HTR-8/SVneo (cell line): Measurements from ENCODE around the gene HECA.
"Not testable (repeated sequence)": the region's sequence is repeated elsewhere in the genome, so short reads cannot be mapped to it uniquely, and the experiment has no call there.

Experiments
- DNase-seq: peaks from one replicate; pipeline ENCODE4 v3.0.0; 2011; ENCODE audit warnings: low spot score, mixed read lengths; ENCODE audit not compliant: insufficient read length
- FAIRE-seq: peaks from 2 replicates; lab custom pipeline; 2011; peaks lifted over from hg19 to GRCh38; lab: Jason Lieb, UNC

The HECA gene

DNA sequence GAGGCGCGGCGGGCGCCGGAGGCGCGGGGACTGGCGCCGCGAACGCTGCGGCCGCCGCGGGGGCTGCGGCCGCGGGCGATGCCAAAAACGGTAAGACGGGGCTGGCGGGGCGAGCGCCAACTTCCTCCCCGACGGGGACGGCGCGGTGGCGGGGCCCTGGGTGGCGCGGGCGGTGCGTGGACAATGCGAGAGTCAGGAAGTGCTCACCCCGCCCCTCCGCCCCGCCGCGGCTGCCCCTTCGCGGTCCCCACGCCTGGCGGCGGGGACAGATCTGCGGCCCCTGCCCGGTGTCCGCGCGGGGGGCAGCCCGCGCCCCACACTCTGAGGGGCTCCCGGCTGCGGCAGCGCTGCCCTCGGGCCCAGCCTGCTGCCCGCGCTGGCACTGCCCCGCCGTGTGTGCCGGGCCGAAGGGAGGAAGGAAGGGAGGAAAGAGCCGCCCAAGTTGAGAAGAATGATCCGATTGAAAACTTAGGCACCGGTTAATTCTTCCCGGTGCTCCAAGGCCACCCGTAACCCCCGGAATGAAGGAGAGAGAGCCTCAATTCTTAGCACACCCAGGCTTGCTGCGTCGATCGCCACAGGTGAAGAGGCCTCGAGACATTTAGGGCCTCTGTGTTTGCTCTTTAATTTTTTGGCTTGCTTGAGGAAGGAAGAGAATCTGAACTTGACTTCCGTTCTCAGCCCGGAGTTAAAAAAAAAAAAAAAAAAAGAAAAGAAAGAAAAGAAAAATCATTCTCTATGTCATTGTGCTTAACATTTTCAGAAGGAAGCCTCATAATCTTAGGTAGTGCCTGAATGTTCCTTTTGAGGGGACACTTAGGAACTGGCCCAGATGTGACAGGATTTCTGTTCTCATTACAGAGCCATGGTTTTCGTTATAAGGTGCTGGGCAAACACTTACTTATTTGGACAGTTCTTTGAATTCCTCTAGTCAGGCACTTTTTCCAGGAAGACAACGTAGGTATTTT, 982 bp downstream of the HECA start:
- FAIRE-seq = no peak
- DNase-seq = no peak

DNA sequence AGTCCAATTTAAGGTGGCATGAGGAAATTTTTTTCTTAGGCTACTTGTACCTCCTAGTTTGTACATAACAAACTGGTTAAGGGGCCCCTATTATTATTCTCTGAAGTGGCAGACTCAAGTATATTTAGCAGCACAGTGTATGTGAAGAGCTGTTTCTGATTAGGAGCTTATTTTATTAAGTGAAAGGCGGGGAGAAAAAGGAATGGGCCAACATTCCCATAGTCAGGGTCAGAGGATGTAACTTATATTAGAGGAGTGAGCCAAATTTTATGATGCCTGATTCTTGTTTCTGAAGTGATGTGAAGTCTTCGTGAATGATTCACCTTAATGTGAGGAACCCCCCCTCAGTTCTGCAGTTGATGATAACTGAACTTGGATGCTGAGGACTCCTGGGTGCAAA, 2.8 kb downstream of the HECA start:
- DNase-seq (no peak), FAIRE-seq (no peak)

DNA sequence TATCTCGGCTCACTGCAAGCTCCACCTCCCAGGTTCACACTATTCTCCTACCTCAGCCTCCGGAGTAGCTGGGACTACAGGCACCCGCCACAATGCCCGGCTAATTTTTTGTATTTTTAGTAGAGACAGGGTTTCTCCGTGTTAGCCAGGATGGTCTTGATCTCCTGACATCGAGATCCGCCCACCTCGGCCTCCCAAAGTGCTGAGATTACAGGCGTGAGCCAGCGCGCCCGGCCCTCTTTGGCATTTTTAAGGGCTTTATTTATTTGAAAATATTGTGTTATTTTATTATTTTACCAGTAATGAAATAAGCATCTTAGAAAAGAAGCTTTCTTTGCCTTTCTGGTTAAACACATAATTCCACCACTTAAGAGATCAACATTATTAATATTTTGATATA, 6.0 kb downstream of the HECA start:
- not testable (repeated sequence) for FAIRE-seq, DNase-seq

DNA sequence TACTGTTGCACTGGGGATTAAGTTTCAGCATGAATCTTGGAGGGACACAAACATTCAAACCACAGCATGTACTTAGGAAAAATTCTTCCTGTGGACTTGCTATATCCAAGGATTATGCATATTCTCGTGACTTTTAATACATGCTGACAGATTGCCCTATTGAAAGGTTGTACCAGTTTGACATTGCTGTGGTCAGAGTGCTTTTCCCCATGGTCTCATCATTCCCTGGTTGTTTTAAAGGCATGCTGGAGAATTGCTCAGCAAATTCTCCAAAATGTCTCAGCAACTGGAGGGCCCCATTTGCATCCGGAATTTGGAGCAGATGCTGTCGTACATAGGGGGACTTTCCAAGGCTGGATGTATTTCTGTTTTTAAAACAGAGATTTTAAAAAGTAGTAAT, 7.4 kb downstream of the HECA start:
- DNase-seq = no peak
- FAIRE-seq = no peak

DNA sequence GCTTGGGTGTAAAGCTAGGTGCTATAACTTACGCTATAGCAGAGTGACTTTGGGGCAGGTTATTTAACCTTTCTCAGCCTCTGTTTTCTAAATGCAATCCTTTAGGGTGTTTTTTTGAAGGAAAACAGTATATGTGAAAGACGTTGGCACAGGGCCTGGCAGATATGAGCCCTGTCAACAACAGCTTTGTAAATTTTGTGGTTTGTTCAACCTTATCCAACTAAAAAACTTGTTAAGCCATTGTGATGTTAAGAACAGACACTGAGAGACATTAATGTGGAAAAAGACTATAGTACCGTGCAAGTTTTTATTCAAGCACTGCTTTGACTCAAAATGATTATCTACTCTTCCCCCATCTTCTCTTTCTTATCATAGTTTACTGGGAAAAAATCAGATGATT, 8.2 kb downstream of the HECA start:
- FAIRE-seq (no peak), DNase-seq (no peak)

DNA sequence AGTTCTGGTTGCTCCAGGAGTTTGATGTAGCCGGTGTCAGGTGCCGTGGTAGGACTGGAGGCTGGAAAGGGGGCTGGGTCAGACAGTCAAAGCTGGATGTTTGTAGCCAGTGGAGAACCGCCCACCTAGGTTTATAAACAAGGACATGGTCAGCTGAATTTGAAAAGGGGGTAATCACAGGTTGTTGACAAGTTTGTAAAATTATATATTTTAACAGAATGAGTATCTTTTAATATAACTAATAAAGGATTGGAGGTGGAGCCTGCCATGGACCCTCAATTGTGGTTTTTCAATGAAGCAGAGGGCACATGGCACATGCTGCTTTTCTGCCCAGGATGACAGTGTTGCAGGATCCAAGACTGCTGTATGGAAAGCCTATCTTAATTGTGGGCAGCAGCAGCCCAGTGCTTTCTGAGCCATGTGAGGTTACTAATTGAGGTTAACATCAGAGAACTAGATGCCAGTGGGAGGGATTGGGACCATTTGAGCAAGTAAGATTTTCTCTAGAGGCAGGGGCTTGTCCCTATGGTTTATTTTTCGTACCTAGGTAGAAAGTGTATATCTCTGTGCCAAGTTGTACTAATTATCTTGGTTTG, 9.7 kb downstream of the HECA start:
- DNase-seq = no peak
- FAIRE-seq = no peak

DNA sequence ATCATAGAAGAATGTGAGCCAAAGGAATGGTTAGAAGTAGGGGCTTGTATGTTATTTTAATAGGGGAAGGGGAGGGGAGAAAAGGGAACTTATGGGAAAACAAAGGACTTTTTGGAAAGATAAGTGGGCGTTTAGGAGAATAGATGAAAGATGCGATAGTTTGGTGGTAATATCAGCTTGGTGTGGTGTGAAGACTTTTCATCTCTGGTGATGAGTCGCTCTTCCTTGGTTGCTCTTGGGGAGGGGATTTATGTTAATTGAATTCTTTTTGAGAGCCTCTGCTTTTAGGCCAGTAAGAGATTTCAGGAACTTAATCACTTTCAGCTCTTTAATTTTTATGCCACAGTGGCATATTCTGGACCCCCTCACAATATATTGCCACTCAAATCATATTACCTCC, 10.8 kb downstream of the HECA start:
- FAIRE-seq = no peak
- DNase-seq = no peak

DNA sequence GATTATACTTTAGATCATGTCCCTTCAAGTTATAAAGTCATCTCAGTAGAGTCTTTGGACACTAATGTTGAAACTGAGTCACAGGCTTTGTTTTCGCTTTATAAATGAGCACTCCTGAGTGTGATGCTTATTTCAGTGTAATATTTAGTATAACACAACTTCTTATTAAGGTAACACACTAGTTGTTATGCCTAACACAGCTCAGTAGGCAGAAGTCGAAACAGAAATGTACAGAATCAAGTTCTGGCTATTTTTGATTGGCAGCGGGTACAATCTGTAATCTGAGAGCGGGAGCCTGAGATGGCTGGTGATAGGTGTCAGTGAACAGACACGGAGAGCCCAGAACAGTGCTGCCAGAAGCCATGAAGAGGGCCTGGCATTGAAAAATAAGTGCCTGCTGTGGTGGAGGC, 11.4 kb downstream of the HECA start:
- DNase-seq (no peak), FAIRE-seq (no peak)

DNA sequence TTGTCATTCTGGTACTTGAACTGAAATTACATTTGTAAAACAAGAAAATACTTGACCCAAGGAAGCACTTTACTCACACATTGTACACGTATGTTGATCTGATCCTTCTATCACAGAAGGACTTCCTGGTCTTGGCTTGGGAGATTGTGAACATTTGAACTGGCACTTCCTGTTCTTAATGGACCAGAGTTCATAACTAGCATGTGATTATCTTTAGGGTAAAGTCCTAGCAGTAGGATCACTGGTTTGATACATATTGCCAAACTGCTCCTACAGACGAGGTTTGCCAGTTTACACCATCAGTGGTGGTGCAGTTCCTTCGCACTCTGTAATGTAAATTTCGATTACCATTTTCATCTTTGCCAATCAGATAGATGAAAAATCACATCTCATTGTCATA, 12.7 kb downstream of the HECA start:
- no peak for FAIRE-seq
- DNase-seq = no peak

DNA sequence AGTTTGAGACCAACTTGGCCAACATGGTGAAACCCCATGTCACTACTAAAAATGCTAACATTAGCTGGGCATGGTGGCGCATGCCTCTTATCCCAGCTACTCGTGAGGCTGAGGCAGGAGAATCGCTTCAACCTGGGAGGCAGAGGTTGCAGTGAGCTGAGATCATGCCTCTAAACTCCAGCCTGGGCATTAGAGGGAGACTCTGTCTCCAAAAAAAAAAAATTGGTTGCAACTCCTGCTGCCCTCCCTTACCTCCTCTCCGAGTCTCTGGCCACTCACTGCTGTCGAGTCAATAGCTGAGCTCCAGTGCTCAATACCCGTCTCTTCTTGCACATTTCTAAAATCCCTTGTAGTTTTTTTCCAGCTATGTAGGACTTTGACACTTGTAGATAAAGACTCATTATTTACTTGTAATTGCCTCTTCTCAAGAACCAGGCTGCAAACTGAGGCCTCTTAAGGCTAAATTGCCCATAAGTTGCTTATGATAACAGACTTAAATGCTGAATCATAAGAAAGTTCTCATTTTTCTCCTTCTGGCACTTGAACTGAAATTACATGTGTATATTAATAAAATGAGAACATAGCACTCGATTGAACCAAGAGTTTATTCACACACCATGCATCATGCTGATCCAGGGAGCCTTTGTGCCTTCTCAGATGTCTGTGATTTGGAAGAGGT, 13.8 kb downstream of the HECA start:
- DNase-seq (no peak), FAIRE-seq (no peak)

DNA sequence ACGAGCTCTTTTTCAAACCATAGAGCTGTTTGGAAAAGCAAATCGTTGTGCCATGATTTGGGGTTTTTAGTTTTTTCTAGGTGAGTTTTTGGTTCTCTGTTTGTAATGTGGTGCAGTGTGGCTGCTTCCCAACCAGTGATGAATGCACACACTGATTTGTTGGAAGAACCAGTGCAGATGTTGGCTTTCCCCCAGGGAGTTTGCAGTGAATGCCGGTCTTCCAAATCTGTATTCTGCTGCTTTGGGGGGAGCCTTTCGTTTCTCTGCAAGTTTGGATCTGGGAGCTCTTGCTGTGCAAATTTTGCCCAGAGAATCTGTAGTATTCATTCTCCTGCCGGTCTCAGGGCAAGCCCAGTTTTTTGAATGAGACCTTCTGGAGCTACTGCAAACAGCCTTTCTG, 14.5 kb downstream of the HECA start:
- FAIRE-seq (no peak), DNase-seq (no peak)

DNA sequence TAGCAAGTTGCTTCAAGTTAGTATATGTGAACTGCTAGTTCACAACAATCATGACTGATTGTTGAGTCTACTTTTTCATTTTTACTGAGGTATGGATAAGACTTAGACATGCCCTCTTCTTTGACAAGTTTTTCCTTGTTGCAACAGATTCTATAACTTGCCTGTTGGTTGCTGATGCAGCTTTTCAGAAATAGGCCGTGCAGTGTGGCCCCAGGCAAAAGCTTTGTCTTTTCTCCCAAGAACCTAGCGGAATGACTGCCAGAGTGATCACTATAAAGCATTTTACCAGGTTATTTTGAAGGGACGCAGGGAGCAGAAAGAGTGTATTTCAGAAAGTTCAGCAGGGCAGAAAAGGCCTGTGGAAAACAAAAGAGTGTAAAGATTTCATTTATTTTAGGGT, 16.0 kb downstream of the HECA start:
- no peak for FAIRE-seq
- no peak for DNase-seq

DNA sequence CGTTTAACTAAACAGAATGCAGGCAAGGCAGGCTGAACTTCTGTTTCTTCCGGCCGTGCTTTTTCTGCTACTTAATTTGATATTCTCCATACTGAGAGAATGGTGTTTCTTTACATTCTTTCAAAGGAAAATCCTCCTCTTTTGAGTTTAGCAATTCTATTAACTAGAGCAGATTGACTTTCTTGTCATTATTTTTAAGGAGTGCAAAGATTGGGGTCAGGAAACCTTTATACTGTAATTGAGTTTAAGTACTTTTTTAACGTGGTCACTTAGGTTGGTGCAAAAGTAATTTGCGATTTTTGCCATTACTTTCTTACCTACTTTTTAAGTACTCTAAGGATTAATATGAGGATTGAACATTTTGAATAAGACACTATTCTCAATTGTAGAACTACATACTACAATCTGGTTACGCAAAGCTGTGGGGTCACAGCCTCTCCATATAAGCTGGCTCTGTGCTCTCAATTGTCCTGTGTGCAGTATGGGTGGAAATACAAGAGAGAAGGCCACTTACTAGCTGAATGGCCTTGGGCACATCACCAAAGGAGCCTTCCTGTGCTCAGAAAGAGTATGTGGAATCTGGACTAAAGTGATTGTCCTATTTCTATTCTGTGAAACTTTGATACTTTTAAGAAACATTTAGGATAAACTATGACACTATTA, 16.7 kb downstream of the HECA start:
- DNase-seq (no peak), FAIRE-seq (no peak)

DNA sequence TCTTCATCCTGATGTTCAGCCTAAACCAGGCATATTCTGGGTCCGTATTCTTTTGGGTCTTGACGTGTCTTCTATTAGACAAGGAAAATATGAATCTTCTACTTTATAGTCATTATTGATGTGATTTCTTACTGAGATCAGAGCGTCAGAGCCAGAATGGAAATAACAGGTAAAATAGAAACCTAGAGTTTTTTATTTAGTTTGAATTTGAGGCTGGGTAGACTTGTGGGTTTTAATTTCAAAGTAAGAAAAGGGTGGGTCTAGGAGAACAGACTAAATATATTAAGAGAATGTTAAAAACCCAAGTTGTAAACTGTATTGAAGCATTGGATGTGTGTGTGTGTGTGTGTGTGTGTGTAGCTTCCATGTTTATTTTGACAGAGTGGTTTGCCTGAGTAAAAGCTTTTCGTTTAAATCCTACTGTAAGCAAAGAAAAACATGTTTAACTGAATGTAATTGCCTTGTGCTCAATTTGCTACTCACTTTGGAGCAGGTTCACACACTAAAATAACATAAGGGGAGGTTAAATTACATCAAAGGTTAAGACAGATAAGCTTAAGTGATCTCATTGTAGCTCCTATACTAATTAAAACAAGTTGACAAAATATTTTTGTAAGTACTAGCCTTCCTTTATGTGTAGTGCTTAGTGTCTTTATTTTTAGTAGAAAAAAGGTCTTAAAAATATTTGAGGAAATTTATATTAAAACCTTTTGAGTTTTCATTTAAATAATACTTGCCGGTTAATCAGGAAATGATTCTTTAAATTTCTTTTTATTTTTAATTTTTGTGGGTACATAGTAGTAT, 17.4 kb downstream of the HECA start:
- FAIRE-seq (no peak), DNase-seq (no peak)

DNA sequence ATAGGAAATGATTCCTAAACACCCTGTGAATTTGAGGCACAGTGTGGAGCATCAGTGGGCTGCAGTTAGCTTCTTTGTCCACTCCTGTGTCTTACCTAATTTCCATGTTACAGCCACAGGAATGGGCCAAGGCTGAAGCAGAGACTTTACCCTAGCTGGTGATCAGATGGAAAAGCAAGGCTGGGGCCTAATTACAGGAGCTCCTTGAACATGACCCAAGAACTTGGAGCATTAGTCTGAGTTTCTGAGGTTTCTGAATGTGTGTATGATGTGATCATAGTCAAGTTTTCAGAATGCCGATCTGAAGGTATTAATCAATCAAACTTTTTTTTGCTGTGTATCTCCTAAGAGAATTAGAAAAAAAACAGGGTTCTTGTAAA, 18.0 kb downstream of the HECA start:
- FAIRE-seq (no peak), DNase-seq (no peak)

DNA sequence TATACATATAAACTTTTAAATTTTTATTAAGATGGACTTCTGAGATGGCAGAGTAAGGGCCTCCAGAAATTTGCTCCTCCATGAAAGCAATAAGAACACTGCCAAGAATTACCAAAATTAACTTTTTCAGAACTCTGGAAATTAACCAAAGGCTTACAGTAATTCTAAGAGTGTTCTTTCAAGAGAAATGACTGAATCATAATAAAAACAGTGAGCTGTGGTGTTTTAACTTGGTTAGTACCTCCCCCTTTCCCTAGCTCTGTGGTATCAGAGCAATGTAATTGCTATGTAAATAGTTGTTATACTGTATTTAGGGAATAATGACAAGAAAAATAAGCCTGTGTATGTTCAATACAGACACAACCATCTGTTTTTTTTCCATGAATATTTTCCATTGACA, 19.0 kb downstream of the HECA start:
- FAIRE-seq (no peak), DNase-seq (no peak)

DNA sequence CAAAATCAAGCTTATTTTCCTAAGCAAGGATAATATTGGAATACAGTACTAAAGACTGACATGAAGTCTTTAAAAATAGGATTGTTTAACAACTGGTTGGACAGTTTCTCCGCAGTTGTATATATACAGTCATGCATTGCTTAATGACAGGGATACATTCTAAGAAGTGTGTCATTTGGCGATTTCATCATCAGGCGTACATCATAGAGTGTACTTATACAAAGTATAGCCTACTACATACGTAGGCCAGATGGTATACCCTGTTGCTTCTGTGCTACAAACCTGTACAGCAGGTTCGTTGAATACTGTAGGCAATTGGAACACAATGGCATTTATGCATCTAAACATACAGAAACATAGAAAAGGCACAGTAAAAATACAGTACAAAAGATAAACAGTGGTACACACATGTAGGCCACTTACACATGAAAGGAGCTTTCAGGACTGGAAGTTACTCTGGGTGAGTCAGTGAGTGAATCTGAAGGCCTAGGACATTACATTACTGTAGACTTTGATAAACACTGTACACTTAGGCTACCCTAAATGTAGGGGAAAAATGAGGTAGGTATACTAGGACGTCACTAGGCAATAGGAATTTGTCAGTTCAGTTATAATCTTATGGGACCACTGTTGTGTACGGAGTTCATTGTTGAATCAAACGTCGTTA, 20.1 kb downstream of the HECA start:
- DNase-seq (no peak), FAIRE-seq (no peak)

DNA sequence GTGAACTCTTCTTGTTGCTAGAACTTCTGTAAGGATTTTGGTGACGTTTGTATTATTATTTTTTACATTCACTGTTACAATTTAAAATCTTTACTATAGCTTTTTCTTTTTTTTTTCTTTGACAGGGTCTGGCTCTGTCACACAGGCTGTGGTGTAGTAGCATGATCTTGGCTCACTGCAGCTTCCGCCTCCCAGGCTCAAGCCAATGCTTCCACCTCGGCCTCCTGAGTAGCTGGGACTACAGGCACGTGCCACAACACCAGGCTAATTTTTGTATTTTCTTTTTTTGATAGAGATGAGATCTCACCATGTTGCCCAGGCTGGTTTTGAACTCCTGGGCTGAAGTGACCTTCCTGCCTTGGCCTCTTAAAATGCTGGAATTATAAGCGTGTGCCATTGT, 21.2 kb downstream of the HECA start:
- no peak for FAIRE-seq
- no peak for DNase-seq

DNA sequence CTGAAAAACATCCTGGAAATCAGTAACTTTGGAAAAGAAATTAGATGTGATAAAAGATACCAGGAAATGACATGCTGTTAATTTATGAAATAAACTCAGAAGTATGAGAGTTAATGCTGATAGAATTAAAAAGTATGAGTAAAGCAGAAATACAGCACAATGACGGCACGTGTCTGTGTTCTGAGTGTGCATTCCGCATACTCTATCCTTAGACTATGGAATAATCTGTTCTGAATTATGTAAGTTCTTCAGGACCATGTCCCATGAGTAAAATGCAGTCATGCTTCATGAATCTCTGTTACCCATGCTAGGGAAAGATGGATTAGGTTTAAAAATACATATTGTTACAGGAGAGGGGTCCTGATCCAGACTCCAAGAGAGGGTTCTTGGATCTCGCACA, 21.7 kb downstream of the HECA start:
- FAIRE-seq = no peak
- DNase-seq = no peak
